ENCODE data around the gene TENT4A. TPM values are rescaled to one million over a fixed set of nuclear protein-coding genes. Genes with fewer than 3 reads are reported as not detected.

Gene TENT4A
- total RNA-seq, 2 experiments from 2014 or later = 39.0 to 46.1 TPM

DNA sequence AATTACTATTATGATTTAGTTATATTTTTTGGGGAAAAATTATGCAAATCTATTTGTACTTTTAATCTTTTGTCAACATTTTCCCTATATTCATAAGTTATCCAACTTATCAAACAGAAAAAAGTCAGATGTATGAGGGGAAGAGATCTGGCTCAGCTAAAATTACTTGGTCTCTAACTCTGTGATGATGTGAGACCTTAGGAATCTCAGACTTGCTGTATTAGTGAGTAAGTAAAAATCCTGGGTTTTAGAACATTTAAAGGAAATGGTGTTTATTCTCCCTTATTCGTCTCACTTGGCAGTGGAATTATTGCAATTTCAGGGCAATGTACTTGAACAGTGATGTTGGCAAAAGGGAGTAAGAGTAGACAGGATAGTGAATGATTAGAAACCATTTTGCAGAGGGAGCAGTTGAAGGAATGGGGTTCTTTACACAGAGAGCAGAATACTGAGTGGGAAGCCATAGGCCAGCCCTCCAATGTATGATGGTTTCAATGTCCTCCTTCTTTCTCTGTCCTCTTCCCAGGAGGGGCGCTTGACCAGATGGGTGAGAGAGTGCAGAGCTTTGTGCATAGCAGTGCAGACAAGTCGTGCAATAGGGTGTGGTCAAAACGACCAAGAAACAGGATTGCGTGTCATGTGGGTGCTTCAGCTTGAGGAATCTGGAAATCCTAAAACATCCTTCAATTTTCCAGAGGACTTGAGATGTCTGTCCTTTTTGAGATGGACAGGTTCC lies 91.7 kb downstream of the TENT4A start:
- TF ChIP-seq EZH2phosphoT487 (IDR thresholded peaks at IDR 0.05; ENCODE audit: borderline replicate concordance, low read depth, low read length) = no peak
- TF ChIP-seq, protein P1, sequence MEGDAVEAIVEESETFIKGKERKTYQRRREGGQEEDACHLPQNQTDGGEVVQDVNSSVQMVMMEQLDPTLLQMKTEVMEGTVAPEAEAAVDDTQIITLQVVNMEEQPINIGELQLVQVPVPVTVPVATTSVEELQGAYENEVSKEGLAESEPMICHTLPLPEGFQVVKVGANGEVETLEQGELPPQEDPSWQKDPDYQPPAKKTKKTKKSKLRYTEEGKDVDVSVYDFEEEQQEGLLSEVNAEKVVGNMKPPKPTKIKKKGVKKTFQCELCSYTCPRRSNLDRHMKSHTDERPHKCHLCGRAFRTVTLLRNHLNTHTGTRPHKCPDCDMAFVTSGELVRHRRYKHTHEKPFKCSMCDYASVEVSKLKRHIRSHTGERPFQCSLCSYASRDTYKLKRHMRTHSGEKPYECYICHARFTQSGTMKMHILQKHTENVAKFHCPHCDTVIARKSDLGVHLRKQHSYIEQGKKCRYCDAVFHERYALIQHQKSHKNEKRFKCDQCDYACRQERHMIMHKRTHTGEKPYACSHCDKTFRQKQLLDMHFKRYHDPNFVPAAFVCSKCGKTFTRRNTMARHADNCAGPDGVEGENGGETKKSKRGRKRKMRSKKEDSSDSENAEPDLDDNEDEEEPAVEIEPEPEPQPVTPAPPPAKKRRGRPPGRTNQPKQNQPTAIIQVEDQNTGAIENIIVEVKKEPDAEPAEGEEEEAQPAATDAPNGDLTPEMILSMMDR (conservative IDR thresholded peaks at IDR 0.05; ENCODE audit: low read length) = no peak
- Histone ChIP-seq H3K9me3 (ENCODE audit: low read length) (0 out of 2 replicates have a peak, but pooled peaks cover 6% of the 10 kb centered on the region), H3K27ac (ENCODE audit: low read depth, low read length, poor library complexity, severe bottlenecking) (no peak overlapping the region), H2AFZ (ENCODE audit: low read length) (no peak overlapping the region), H3K36me3 (ENCODE audit: insufficient read depth, low read length) (no peaks in the 10 kb centered on the region), H3K4me3 (ENCODE audit: low read depth, low read length, poor library complexity, severe bottlenecking) (no peak overlapping the region), H4K20me1 (ENCODE audit: insufficient read depth, low read length) (no peaks in the 10 kb centered on the region), H3K4me1 (ENCODE audit: insufficient read depth, low read length, poor library complexity, severe bottlenecking) (no peaks in the 10 kb centered on the region), H3K9me2 (ENCODE audit: insufficient read depth, low read length) (no peaks in the 10 kb centered on the region), H3K79me2 (ENCODE audit: insufficient read depth, low read depth, low read length) (no peaks in the 10 kb centered on the region), H3K4me2 (ENCODE audit: low read length) (no peak overlapping the region)
- intact Hi-C loops (cut with micrococcal nuclease; ENCODE audit: unreplicated experiment) = no loop called here
- POLR2A ChIA-PET = no interaction called here
- no peak for DNase-seq (ENCODE audit: low spot score)
- no TSS peak for BruUV-seq (replicated peaks)
- CTCF ChIA-PET (ENCODE audit: unreplicated experiment) = no interaction called here

- CTCF ChIA-PET (ENCODE audit: unreplicated experiment) = no interaction called here
- BruUV-seq (replicated peaks) = no TSS peak
These were observed 92.6 kb downstream of the TENT4A start for GRCh38 chr5:6805841-6806240.

More at GRCh38 chr5:6805841-6806240, 92.6 kb downstream of the TENT4A start:
- no peak overlapping the region for H3K27ac ChIP-seq (ENCODE audit: low read depth, low read length, poor library complexity, severe bottlenecking)
- no peaks in the 10 kb centered on the region for H3K9me2 ChIP-seq (ENCODE audit: insufficient read depth, low read length)
- intact Hi-C loops (cut with micrococcal nuclease; ENCODE audit: unreplicated experiment) = no loop called here
- no peak overlapping the region for H3K4me3 ChIP-seq (ENCODE audit: low read depth, low read length, poor library complexity, severe bottlenecking)
- TF ChIP-seq, protein P1 (conservative IDR thresholded peaks at IDR 0.05; ENCODE audit: low read length) = no peak
- TF ChIP-seq EZH2phosphoT487 (IDR thresholded peaks at IDR 0.05; ENCODE audit: borderline replicate concordance, low read depth, low read length) = no peak
- H3K4me1 ChIP-seq (ENCODE audit: insufficient read depth, low read length, poor library complexity, severe bottlenecking) = no peaks in the 10 kb centered on the region
- H4K20me1 ChIP-seq (ENCODE audit: insufficient read depth, low read length) = no peaks in the 10 kb centered on the region
- no peaks in the 10 kb centered on the region for H3K36me3 ChIP-seq (ENCODE audit: insufficient read depth, low read length)
- DNase-seq (ENCODE audit: low spot score) = no peak
- H3K79me2 ChIP-seq (ENCODE audit: insufficient read depth, low read depth, low read length) = no peaks in the 10 kb centered on the region
- H3K4me2 ChIP-seq (ENCODE audit: low read length) = no peak overlapping the region
- POLR2A ChIA-PET = no interaction called here
- 0 out of 2 replicates have a peak, but pooled peaks cover 6% of the 10 kb centered on the region for H3K9me3 ChIP-seq (ENCODE audit: low read length)
- no peak overlapping the region for H2AFZ ChIP-seq (ENCODE audit: low read length)

Other genes with a start within 250 kb of the TENT4A start
- gene NSUN2, start 80.4 kb upstream of the TENT4A start, total RNA-seq (2014; rRNA removed; shearing (Covaris generic)) = 88.1 and 88.9 TPM in 2 replicates
- 122 and 139 TPM in 2 replicates for gene NSUN2, start 80.4 kb upstream of the TENT4A start, total RNA-seq (2022)
- gene SRD5A1, start 80.0 kb upstream of the TENT4A start, total RNA-seq (2014; rRNA removed; shearing (Covaris generic)) = 16.7 and 31.6 TPM in 2 replicates
- 31.9 and 32.5 TPM in 2 replicates for gene SRD5A1, start 80.0 kb upstream of the TENT4A start, total RNA-seq (2022)